Hippocampal formation (tissue), 2 donors: ENCODE measurements around the gene MUC12.
"Not testable (repeated sequence)": the region's sequence is repeated elsewhere in the genome, so short reads cannot be mapped to it uniquely, and the experiment has no call there.

Source experiments
- DNase-seq, 2 donors: peaks; one replicate each; lab custom pipeline; 2025; lab: John Stamatoyannopoulos, UW

MUC12 gene

DNA sequence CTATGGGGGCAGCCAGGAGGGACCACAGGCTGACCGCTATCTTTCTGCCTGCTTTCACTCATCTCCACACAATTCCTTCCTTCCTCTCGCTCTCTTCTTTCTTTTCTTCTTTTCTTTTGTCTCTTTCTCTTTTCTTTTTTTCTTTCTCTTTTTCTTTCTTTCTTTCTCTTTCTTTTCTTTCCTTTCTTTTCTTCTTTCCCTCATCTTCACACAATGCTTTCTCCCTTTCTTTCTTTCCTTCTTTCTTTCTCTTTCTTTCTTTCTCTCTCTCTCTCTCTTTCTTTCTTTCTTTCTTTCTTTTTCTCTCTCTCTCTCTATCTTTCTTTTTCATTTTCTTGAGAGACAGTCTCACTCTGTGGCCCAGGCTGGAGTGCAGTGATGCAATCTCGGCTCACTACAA lies 6.8 kb upstream of the MUC12 start:
- DNase-seq: no peak

GRCh38 chr7:100963386-100963785 lies 6.0 kb upstream of the MUC12 start:
- DNase-seq: no peak

- no peak for DNase-seq
Observed at GRCh38 chr7:100963874-100964273, 5.5 kb upstream of the MUC12 start.

GRCh38 chr7:100964630-100965029 lies 4.7 kb upstream of the MUC12 start:
- DNase-seq: no peak

DNA sequence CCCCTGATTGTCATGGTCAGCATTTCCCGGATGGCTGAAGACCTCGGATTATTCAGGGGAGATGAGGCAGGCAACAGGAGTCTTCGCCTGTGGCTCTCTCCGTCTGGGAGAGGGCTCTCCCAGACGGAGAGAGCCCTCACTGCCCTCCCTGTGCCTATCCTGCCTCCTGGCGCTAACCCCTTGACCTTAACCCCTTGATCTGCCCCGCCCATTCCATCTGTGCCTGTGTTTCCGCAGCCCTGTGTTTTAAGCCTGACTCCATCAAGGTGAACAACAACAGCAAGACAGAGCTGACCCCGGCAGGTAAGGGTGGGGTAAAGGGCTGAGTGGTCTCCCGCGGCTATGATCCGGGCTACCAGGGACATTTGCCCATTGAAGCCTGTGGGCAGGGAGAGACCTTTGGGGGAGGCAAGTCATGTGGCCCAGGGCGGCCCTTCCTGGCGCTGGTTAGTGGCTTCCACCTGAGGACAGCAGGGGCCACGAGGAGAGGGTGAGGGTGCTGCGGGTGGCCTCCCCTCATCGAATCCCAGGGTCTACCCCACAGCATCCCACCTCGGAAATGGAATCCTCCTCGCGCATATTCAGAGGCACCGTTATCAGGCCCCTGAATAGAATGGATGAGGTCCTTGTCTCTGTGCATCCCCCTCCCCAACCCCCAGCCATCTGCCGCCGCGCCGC lies 4.2 kb upstream of the MUC12 start:
- no peak for DNase-seq

DNA sequence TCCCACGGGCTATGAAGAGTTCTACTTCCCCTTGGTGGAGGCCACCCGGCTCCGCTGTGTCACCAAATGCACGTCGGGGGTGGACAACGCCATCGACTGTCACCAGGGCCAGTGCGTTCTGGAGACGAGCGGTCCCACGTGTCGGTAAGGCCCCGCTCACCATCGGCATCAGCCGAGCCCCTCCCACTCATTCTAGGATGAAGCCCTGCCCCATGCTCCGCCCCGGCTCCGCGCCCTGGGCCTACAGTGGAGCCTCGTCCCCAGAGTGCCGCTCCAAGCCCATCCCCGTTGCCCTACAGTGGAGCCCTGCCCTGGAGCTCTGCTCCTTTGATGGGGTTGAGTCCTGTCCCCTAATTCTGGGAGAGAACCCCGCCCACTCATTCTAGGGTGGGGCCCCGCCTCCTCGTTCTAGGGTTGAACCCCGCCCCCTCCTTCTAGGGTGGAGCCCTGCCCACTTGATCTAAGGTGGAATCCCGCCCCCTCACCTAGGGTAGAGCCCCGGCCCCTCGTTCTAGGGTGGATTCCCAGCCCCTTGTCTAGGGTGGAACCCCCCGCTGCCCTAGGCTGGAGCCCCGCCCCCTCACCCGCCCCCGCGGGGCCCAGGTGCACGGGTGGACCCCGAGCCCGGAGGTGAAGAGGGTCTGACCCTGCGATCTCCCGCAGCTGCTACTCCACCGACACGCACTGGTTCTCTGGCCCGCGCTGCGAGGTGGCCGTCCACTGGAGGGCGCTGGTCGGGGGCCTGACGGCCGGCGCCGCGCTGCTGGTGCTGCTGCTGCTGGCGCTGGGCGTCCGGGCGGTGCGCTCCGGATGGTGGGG lies 3.4 kb upstream of the MUC12 start:
- DNase-seq: no peak

GRCh38 chr7:100966542-100967291 lies 2.6 kb upstream of the MUC12 start:
- DNase-seq: no peak

DNA sequence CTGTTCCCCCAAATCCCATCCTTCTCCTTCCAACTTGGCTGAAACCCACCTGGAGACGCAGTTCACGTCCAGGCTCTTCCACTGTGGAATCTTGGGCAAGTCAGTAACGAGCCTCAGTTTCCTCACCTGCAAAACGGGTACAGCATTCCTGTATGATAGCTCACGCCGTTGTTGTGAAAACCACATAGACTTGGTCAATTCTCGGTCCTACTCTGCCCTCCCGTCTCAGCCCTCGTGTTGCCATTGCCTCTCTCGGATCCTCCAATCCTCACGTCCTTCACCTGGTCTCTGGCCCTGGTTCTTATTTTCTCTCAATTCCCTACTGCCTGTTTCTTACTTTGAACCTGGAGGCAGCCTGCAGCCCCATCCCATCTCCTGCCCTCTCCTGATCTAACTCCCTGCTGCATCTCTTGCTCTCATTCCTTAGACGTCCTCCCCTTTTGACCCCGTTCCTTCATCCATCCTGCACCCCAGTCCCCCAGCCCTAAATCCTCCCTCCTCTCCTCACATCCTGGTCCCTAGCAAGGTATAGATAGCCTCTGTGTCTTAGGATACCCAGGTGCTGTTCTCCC lies 2.0 kb upstream of the MUC12 start:
- no peak for DNase-seq

- no peak for DNase-seq
Observed at GRCh38 chr7:100968031-100968430, 1.3 kb upstream of the MUC12 start.

GRCh38 chr7:100968650-100969049 lies 715 bp upstream of the MUC12 start:
- no peak for DNase-seq

DNA sequence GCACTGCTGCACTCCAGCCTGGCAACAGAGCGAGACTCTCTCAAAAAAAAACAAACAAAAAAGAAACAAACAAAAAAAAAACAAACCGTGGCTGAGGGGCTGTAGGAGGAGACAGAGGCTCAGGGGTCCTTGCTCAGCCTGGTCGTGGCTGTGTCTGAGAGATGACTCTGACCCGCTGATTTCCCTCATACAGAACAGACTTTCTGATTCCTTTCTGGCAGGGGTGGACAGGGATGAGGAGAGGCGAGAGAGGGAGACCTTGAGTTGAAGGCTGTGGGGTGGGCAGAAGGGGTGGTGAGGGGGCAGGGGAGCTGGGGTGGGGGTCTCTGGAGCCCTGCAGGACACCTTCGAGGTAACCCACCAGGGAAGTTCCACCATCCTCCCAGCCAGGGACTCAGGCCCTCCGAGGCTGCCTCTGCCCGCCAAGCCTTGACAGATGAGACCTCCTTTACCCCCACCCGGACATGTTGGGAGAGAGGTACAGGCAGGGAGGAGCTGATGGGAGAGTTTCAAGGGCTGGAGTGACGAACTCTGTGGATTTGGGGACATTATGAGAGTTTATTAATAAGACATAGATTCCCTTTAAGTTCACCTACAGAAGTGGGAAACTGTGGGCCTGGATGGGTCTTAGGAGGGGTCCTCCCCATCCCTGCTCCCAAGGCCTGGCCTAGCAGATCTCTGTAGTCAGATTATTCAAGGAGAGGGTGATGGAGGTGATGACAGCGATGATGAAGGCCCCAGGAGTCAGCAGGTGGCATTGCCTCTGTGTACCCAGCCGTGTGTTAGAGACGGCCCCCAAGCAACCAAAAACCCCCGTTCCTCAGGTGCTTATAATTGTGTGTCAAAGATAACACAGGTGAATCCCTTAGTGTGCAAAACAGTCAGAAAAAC lies 2.0 kb downstream of the MUC12 start:
- no peak for DNase-seq

- DNase-seq: no peak
Observed at GRCh38 chr7:100972002-100972347, 2.6 kb downstream of the MUC12 start.

DNA sequence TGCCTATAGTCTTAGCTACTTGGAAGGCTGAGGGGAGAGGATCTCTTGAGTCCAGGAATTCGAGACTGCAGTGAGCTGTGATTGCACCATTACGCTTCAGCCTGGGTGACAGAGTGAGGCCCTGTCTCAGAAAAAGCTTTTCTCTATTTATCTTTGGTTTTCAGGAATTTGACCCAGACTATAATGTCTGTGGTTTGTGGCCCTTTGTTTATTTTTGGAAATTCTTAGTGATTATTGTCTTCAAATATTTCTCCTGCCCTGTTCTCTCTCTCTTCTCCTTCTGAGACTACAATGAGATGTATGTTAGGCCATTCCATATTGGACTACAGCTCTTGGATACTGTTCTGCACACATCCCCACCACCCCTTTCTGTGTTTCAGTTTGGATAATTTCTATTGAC lies 4.7 kb downstream of the MUC12 start:
- no peak for DNase-seq

GRCh38 chr7:100975371-100975821 lies 6.0 kb downstream of the MUC12 start:
- no peak for DNase-seq

GRCh38 chr7:100978300-100978699 lies 8.9 kb downstream of the MUC12 start:
- no peak for DNase-seq

GRCh38 chr7:100983451-100984187 lies 14.3 kb downstream of the MUC12 start:
- no peak for DNase-seq

DNA sequence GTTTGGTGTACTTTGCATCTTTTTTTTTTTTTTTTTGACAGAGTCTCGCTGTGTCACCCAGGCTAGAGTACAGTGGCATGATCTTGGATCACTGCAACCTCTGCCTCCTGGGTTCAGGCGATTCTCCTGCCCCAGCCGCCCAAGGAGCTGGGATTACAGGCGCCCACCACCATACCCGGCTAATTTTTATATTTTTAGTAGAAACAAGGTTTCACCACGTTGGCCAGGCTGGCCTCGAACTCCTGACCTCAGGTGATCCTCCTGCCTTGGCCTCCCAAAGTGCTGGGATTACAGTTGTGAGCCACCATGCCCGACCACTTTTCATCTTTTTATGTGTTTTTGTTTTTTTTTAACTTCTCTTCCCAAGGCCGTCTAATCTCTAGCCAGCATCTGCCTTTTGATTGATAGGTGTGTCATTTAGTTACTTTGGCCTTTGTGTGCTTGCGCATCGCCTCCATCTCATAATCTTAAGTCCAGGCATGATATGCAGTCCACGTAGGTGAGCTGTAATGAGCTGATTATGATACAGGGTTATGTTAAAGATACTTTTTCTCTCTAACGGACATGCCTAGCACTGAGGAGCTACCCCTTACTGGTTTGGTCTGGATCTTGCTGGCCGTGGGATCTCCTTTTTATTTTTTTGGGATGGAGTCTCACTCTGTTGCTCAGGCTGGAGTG lies 15.0 kb downstream of the MUC12 start:
- not testable (repeated sequence) for DNase-seq

DNA sequence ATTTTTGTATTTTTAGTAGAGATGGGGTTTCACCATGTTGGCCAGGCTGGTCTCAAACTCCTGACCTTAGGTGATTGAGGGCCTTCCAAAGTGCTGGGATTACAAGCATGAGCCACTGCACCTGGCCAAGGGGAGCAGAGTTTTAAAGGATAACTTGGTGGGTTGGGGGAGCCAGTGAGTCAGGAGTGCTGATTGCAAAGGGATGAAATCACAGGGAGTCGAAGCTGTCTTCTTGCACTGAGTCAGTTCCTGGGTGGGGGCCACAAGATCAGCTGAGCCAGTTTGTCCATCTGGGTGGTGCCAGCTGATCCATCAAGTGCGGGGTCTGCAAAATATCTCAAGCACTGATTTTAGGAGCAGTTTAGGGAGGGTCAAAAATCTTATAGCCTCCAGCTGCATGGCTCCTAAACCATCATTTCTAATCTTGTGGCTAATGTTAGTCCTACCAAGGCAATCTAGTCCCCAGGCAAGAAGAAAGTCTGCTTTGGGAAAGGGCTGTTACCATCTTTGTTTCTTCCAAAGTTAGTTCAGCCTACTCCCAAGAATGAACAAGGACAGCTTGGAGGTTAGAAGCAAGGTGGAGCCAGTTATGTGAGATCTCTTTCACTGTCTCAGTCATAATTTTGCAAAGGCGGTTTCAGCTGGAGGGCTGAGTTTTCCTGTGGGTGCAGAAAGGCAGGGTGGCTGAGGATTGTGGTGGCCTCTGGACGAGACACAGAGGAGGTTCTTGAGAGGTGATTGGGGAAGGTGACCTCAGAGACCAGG lies 15.8 kb downstream of the MUC12 start:
- not testable (repeated sequence) for DNase-seq

DNA sequence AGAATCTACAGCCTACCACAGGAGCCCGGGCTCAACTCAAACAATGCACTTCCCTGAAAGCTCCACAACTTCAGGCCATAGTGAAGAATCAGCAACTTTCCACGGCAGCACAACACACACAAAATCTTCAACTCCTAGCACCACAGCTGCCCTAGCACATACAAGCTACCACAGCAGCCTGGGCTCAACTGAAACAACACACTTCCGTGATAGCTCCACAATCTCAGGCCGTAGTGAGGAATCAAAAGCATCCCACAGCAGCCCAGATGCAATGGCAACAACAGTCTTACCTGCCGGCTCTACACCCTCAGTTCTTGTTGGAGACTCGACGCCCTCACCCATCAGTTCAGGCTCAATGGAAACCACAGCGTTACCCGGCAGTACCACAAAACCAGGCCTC lies 22.3 kb downstream of the MUC12 start:
- no peak for DNase-seq
